ENCODE data around the gene GOLPH3L.

DNA sequence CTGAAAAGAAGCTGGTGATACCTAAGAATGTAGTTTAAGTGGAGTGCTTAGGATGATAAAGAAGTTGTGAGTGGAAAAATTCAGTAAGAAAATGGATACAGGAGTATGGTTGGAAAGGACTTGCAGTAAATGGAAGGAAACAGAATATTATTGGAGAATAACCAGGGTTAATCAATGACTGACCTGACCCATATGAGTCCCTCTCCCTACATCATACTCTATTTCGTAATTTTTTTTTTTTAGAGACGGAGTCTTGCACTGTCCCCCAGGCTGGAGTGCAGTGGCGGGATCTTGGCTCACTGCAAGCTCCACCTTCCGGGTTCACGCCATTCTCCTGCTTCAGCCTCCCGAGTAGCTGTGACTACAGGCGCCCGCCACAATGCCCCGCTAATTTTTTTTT lies 34.1 kb downstream of the GOLPH3L start:
- TF ChIP-seq POLR2A (IDR thresholded peaks at IDR 0.05) (no peak), CTCF (IDR thresholded peaks at IDR 0.05 in 4 of 5, conservative IDR thresholded peaks at IDR 0.05 in 1 of 5) (no peak)
